Measurements from ENCODE around the gene PELI2. TPM values are rescaled to one million over a fixed set of nuclear protein-coding genes. Genes with fewer than 3 reads are reported as not detected.

Gene PELI2
- total RNA-seq, 1 donor = 14.1 TPM

GRCh38 chr14:56202256-56202655 is 84.0 kb downstream of the PELI2 start:
- H3K9me3 ChIP-seq (ENCODE audit: low read depth, low read length) = no peaks in the 10 kb centered on the region
- H3K79me2 ChIP-seq (ENCODE audit: insufficient read depth, low read length) = no peaks in the 10 kb centered on the region
- TF ChIP-seq CTCF (IDR thresholded peaks at IDR 0.05; ENCODE audit: extremely low read depth, low read depth, low read length) = no peak
- DNase-seq (ENCODE audit: insufficient read length, low spot score, missing footprints) = no peak
- no peak overlapping the region for H3K27ac ChIP-seq (ENCODE audit: low read depth, low read length)
- H3K27me3 ChIP-seq (ENCODE audit: insufficient read depth, low read length) = no peaks in the 10 kb centered on the region
- no peaks in the 10 kb centered on the region for H3K36me3 ChIP-seq (ENCODE audit: insufficient read depth, low read length)
- H2AFZ ChIP-seq (ENCODE audit: low read length) = no peak overlapping the region
- H3K4me3 ChIP-seq (ENCODE audit: insufficient read depth, low read length) = no peak overlapping the region
- H4K20me1 ChIP-seq (ENCODE audit: insufficient read depth, low read length) = no peaks in the 10 kb centered on the region
- H3K4me1 ChIP-seq (ENCODE audit: insufficient read depth, low read length) = peaks cover 16% of the 10 kb centered on the region
- H3K4me2 ChIP-seq (ENCODE audit: insufficient read depth, low read length) = no peak overlapping the region

- Histone ChIP-seq H3K36me3 (ENCODE audit: insufficient read depth, low read length) (no peaks in the 10 kb centered on the region), H2AFZ (ENCODE audit: low read length) (no peak overlapping the region), H3K27me3 (ENCODE audit: insufficient read depth, low read length) (no peaks in the 10 kb centered on the region), H3K27ac (ENCODE audit: low read depth, low read length) (no peak overlapping the region), H3K9me3 (ENCODE audit: low read depth, low read length) (no peaks in the 10 kb centered on the region), H3K4me1 (ENCODE audit: insufficient read depth, low read length) (no peaks in the 10 kb centered on the region), H4K20me1 (ENCODE audit: insufficient read depth, low read length) (no peaks in the 10 kb centered on the region), H3K4me2 (ENCODE audit: insufficient read depth, low read length) (no peak overlapping the region), H3K79me2 (ENCODE audit: insufficient read depth, low read length) (no peaks in the 10 kb centered on the region), H3K4me3 (ENCODE audit: insufficient read depth, low read length) (no peak overlapping the region)
- no peak for TF ChIP-seq CTCF (IDR thresholded peaks at IDR 0.05; ENCODE audit: extremely low read depth, low read depth, low read length)
- no peak for DNase-seq (ENCODE audit: insufficient read length, low spot score, missing footprints)
Measured at GRCh38 chr14:56205881-56206280, 87.7 kb downstream of the PELI2 start.

GRCh38 chr14:56206596-56206995 is 88.4 kb downstream of the PELI2 start:
- Histone ChIP-seq H2AFZ (ENCODE audit: low read length) (no peak overlapping the region), H3K4me2 (ENCODE audit: insufficient read depth, low read length) (no peak overlapping the region), H3K27ac (ENCODE audit: low read depth, low read length) (no peak overlapping the region), H3K79me2 (ENCODE audit: insufficient read depth, low read length) (no peaks in the 10 kb centered on the region), H3K9me3 (ENCODE audit: low read depth, low read length) (no peaks in the 10 kb centered on the region), H3K27me3 (ENCODE audit: insufficient read depth, low read length) (no peaks in the 10 kb centered on the region), H4K20me1 (ENCODE audit: insufficient read depth, low read length) (no peaks in the 10 kb centered on the region), H3K36me3 (ENCODE audit: insufficient read depth, low read length) (no peaks in the 10 kb centered on the region), H3K4me1 (ENCODE audit: insufficient read depth, low read length) (no peaks in the 10 kb centered on the region), H3K4me3 (ENCODE audit: insufficient read depth, low read length) (no peak overlapping the region)
- no peak for TF ChIP-seq CTCF (IDR thresholded peaks at IDR 0.05; ENCODE audit: extremely low read depth, low read depth, low read length)
- no peak for DNase-seq (ENCODE audit: insufficient read length, low spot score, missing footprints)

GRCh38 chr14:56207626-56208292 is 89.5 kb downstream of the PELI2 start:
- TF ChIP-seq CTCF (IDR thresholded peaks at IDR 0.05; ENCODE audit: extremely low read depth, low read depth, low read length) = no peak

More at GRCh38 chr14:56207626-56208292, 89.5 kb downstream of the PELI2 start:
- no peak overlapping the region for H3K27ac ChIP-seq (ENCODE audit: low read depth, low read length)
- no peak overlapping the region for H3K4me3 ChIP-seq (ENCODE audit: insufficient read depth, low read length)
- H3K9me3 ChIP-seq (ENCODE audit: low read depth, low read length) = no peaks in the 10 kb centered on the region
- no peaks in the 10 kb centered on the region for H3K79me2 ChIP-seq (ENCODE audit: insufficient read depth, low read length)
- H3K4me1 ChIP-seq (ENCODE audit: insufficient read depth, low read length) = no peaks in the 10 kb centered on the region
- H4K20me1 ChIP-seq (ENCODE audit: insufficient read depth, low read length) = no peaks in the 10 kb centered on the region
- no peaks in the 10 kb centered on the region for H3K27me3 ChIP-seq (ENCODE audit: insufficient read depth, low read length)
- no peak overlapping the region for H3K4me2 ChIP-seq (ENCODE audit: insufficient read depth, low read length)
- no peak for DNase-seq (ENCODE audit: insufficient read length, low spot score, missing footprints)
- H2AFZ ChIP-seq (ENCODE audit: low read length) = no peak overlapping the region
- no peaks in the 10 kb centered on the region for H3K36me3 ChIP-seq (ENCODE audit: insufficient read depth, low read length)

All from osteoblast (primary cell).